ENCODE measurements around the gene TNFAIP8L1.
A peak's percentile ranks its signal among the peaks of the same experiment; 100 is the strongest.
"Not testable (repeated sequence)": the region's sequence is repeated elsewhere in the genome, so short reads cannot be mapped to it uniquely, and the experiment has no call there.

TNFAIP8L1 gene

GRCh38 chr19:4664642-4665041 lies 25.3 kb downstream of the TNFAIP8L1 start:
- no peak overlapping the region for H3K4me3 ChIP-seq (ENCODE audit: low read depth, low read length)
- no peaks in the 10 kb centered on the region for H3K27me3 ChIP-seq (ENCODE audit: control insufficient read depth, insufficient read depth, low read length)
- no peak overlapping the region for H3K9ac ChIP-seq (ENCODE audit: low read length)
- peaks cover 3% of the 10 kb centered on the region; the same call in 1 of the 2 replicates for H3K4me1 ChIP-seq (ENCODE audit: control insufficient read depth, insufficient read depth, low read length)
- no peaks in the 10 kb centered on the region for H3K9me3 ChIP-seq (ENCODE audit: control insufficient read depth, insufficient read depth, low read depth, low read length)
- H3K27ac ChIP-seq (ENCODE audit: low read depth, low read length) = no peak overlapping the region
- H3K36me3 ChIP-seq (ENCODE audit: control insufficient read depth, insufficient read depth, low read length) = peaks cover 52% of the 10 kb centered on the region

GRCh38 chr19:4669723-4670480 lies 30.6 kb downstream of the TNFAIP8L1 start, which contains the start of gene MYDGF:
Gene MYDGF (minus strand): TSS chr19:4670342. CDS start chr19:4670334, 8 bp downstream.
- Histone ChIP-seq H3K27me3 (ENCODE audit: control insufficient read depth, insufficient read depth, low read length) (no peaks in the 10 kb centered on the region), H3K36me3 (ENCODE audit: control insufficient read depth, insufficient read depth, low read length) (peaks cover 19% of the 10 kb centered on the region), H3K4me3 (ENCODE audit: low read depth, low read length) (peak within 1 kb of the TSS; percentile 97), H3K9ac (ENCODE audit: low read length) (peak within 1 kb of the TSS; percentile 86), H3K4me1 (ENCODE audit: control insufficient read depth, insufficient read depth, low read length) (peaks cover 3% of the 10 kb centered on the region; the same call in 1 of the 2 replicates), H3K9me3 (ENCODE audit: control insufficient read depth, insufficient read depth, low read depth, low read length) (no peaks in the 10 kb centered on the region), H3K27ac (ENCODE audit: low read depth, low read length) (peak within 1 kb of the TSS; percentile 42; the same call in 1 of the 2 replicates)

- peaks cover 3% of the 10 kb centered on the region; the same call in 1 of the 2 replicates for H3K4me1 ChIP-seq (ENCODE audit: control insufficient read depth, insufficient read depth, low read length)
- H3K4me3 ChIP-seq (ENCODE audit: low read depth, low read length) = no peak overlapping the region
- no peaks in the 10 kb centered on the region for H3K27me3 ChIP-seq (ENCODE audit: control insufficient read depth, insufficient read depth, low read length)
- peaks cover 13% of the 10 kb centered on the region for H3K36me3 ChIP-seq (ENCODE audit: control insufficient read depth, insufficient read depth, low read length)
- H3K9ac ChIP-seq (ENCODE audit: low read length) = no peak overlapping the region
- no peak overlapping the region for H3K27ac ChIP-seq (ENCODE audit: low read depth, low read length)
- H3K9me3 ChIP-seq (ENCODE audit: control insufficient read depth, insufficient read depth, low read depth, low read length) = no peaks in the 10 kb centered on the region
Measured at GRCh38 chr19:4671185-4671851, 32.0 kb downstream of the TNFAIP8L1 start.

GRCh38 chr19:4673216-4673615 lies 33.9 kb downstream of the TNFAIP8L1 start:
- H3K36me3 ChIP-seq (ENCODE audit: control insufficient read depth, insufficient read depth, low read length) = peaks cover 5% of the 10 kb centered on the region
- H3K4me1 ChIP-seq (ENCODE audit: control insufficient read depth, insufficient read depth, low read length) = peaks cover 8% of the 10 kb centered on the region
- no peak overlapping the region for H3K9ac ChIP-seq (ENCODE audit: low read length)
- H3K27ac ChIP-seq (ENCODE audit: low read depth, low read length) = no peak overlapping the region
- no peaks in the 10 kb centered on the region for H3K27me3 ChIP-seq (ENCODE audit: control insufficient read depth, insufficient read depth, low read length)
- no peaks in the 10 kb centered on the region for H3K9me3 ChIP-seq (ENCODE audit: control insufficient read depth, insufficient read depth, low read depth, low read length)
- H3K4me3 ChIP-seq (ENCODE audit: low read depth, low read length) = no peak overlapping the region

- Histone ChIP-seq H3K4me1 (ENCODE audit: control insufficient read depth, insufficient read depth, low read length) (peaks cover 13% of the 10 kb centered on the region), H3K27ac (ENCODE audit: low read depth, low read length) (no peak overlapping the region), H3K36me3 (ENCODE audit: control insufficient read depth, insufficient read depth, low read length) (no peaks in the 10 kb centered on the region), H3K4me3 (ENCODE audit: low read depth, low read length) (no peak overlapping the region), H3K9ac (ENCODE audit: low read length) (no peak overlapping the region), H3K9me3 (ENCODE audit: control insufficient read depth, insufficient read depth, low read depth, low read length) (no peaks in the 10 kb centered on the region), H3K27me3 (ENCODE audit: control insufficient read depth, insufficient read depth, low read length) (no peaks in the 10 kb centered on the region)
Measured at GRCh38 chr19:4673726-4674125, 34.4 kb downstream of the TNFAIP8L1 start.

- no peak overlapping the region for H3K27ac ChIP-seq (ENCODE audit: low read depth, low read length)
Measured at GRCh38 chr19:4675346-4675745, 36.0 kb downstream of the TNFAIP8L1 start.

GRCh38 chr19:4676955-4677731 lies 37.8 kb downstream of the TNFAIP8L1 start:
- H3K36me3 ChIP-seq (ENCODE audit: control insufficient read depth, insufficient read depth, low read length) = peaks cover 7% of the 10 kb centered on the region
- H3K9ac ChIP-seq (ENCODE audit: low read length) = no peak overlapping the region
- 0 out of 2 replicates have a peak overlapping the region, but pooled peaks have one; percentile 12 for H3K27ac ChIP-seq (ENCODE audit: low read depth, low read length)

More at GRCh38 chr19:4675346-4675745, 36.0 kb downstream of the TNFAIP8L1 start:
- peaks cover 10% of the 10 kb centered on the region for H3K4me1 ChIP-seq (ENCODE audit: control insufficient read depth, insufficient read depth, low read length)
- H3K4me3 ChIP-seq (ENCODE audit: low read depth, low read length) = no peak overlapping the region
- H3K9me3 ChIP-seq (ENCODE audit: control insufficient read depth, insufficient read depth, low read depth, low read length) = no peaks in the 10 kb centered on the region
- H3K9ac ChIP-seq (ENCODE audit: low read length) = no peak overlapping the region
- H3K27me3 ChIP-seq (ENCODE audit: control insufficient read depth, insufficient read depth, low read length) = no peaks in the 10 kb centered on the region
- no peaks in the 10 kb centered on the region for H3K36me3 ChIP-seq (ENCODE audit: control insufficient read depth, insufficient read depth, low read length)

GRCh38 chr19:4678881-4679790 lies 39.8 kb downstream of the TNFAIP8L1 start:
- H3K4me1 ChIP-seq (ENCODE audit: control insufficient read depth, insufficient read depth, low read length) = peaks cover 10% of the 10 kb centered on the region
- no peak overlapping the region for H3K9ac ChIP-seq (ENCODE audit: low read length)
- H3K36me3 ChIP-seq (ENCODE audit: control insufficient read depth, insufficient read depth, low read length) = peaks cover 18% of the 10 kb centered on the region
- no peak overlapping the region; the same call in 1 of the 2 replicates for H3K27ac ChIP-seq (ENCODE audit: low read depth, low read length)
- no peaks in the 10 kb centered on the region for H3K27me3 ChIP-seq (ENCODE audit: control insufficient read depth, insufficient read depth, low read length)
- peak overlapping the region; percentile 46 for H3K4me3 ChIP-seq (ENCODE audit: low read depth, low read length)
- H3K9me3 ChIP-seq (ENCODE audit: control insufficient read depth, insufficient read depth, low read depth, low read length) = no peaks in the 10 kb centered on the region

More at GRCh38 chr19:4676955-4677731, 37.8 kb downstream of the TNFAIP8L1 start:
- Histone ChIP-seq H3K9me3 (ENCODE audit: control insufficient read depth, insufficient read depth, low read depth, low read length) (no peaks in the 10 kb centered on the region), H3K27me3 (ENCODE audit: control insufficient read depth, insufficient read depth, low read length) (no peaks in the 10 kb centered on the region), H3K4me1 (ENCODE audit: control insufficient read depth, insufficient read depth, low read length) (peaks cover 10% of the 10 kb centered on the region), H3K4me3 (ENCODE audit: low read depth, low read length) (peak overlapping the region; percentile 5; the same call in 1 of the 2 replicates)

- H3K4me3 ChIP-seq (ENCODE audit: low read depth, low read length); H3K9me3 ChIP-seq (ENCODE audit: control insufficient read depth, insufficient read depth, low read depth, low read length); H3K27ac ChIP-seq (ENCODE audit: low read depth, low read length); H3K27me3 ChIP-seq (ENCODE audit: control insufficient read depth, insufficient read depth, low read length); H3K9ac ChIP-seq (ENCODE audit: low read length); H3K4me1 ChIP-seq (ENCODE audit: control insufficient read depth, insufficient read depth, low read length): not testable (repeated sequence)
- peaks cover 27% of the 10 kb centered on the region for H3K36me3 ChIP-seq (ENCODE audit: control insufficient read depth, insufficient read depth, low read length)
Measured at GRCh38 chr19:4680021-4680420, 40.7 kb downstream of the TNFAIP8L1 start.

All from HUES6 (cell line).